ENCODE data around the gene RNF43.
A peak's percentile ranks its signal among the peaks of the same experiment; 100 is the strongest.

The RNF43 gene

GRCh38 chr17:58436245-58436644, 18.9 kb upstream of the RNF43 start:
- TF ChIP-seq, protein P1, sequence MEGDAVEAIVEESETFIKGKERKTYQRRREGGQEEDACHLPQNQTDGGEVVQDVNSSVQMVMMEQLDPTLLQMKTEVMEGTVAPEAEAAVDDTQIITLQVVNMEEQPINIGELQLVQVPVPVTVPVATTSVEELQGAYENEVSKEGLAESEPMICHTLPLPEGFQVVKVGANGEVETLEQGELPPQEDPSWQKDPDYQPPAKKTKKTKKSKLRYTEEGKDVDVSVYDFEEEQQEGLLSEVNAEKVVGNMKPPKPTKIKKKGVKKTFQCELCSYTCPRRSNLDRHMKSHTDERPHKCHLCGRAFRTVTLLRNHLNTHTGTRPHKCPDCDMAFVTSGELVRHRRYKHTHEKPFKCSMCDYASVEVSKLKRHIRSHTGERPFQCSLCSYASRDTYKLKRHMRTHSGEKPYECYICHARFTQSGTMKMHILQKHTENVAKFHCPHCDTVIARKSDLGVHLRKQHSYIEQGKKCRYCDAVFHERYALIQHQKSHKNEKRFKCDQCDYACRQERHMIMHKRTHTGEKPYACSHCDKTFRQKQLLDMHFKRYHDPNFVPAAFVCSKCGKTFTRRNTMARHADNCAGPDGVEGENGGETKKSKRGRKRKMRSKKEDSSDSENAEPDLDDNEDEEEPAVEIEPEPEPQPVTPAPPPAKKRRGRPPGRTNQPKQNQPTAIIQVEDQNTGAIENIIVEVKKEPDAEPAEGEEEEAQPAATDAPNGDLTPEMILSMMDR (IDR thresholded peaks at IDR 0.05; ENCODE audit: insufficient read depth, low read depth, low read length, missing control alignments): no peak
- H3K4me3 ChIP-seq (ENCODE audit: low read depth, low read length): no peak overlapping the region
- DNase-seq (ENCODE audit: low read depth): no peak

GRCh38 chr17:58432806-58433573, 15.7 kb upstream of the RNF43 start:
- H3K4me3 ChIP-seq (ENCODE audit: low read depth, low read length): no peak overlapping the region
- DNase-seq (ENCODE audit: low read depth): no peak
- TF ChIP-seq, protein P1 (IDR thresholded peaks at IDR 0.05; ENCODE audit: insufficient read depth, low read depth, low read length, missing control alignments): no peak

DNA sequence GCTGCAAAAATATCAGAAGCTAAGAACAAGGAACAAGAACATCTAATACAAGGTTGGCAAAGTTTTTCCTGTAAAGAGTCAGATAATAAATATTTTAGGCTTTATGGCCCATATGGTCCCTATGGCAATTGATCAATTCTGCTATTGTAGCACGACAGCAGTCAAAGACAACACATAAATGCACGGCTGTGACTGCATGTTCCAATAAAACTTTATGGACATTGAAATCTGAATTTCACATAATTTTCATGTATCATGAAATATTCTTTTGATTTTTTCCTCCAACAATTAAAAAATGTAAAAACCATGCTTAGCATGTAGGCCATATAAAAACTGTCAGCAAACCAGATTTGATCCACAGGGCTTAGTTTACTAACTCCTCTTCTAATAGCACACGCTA, 10.5 kb upstream of the RNF43 start:
- no peak for DNase-seq (ENCODE audit: low read depth)
- TF ChIP-seq, protein P1 (IDR thresholded peaks at IDR 0.05; ENCODE audit: insufficient read depth, low read depth, low read length, missing control alignments): no peak
- H3K4me3 ChIP-seq (ENCODE audit: low read depth, low read length): no peak overlapping the region

DNA sequence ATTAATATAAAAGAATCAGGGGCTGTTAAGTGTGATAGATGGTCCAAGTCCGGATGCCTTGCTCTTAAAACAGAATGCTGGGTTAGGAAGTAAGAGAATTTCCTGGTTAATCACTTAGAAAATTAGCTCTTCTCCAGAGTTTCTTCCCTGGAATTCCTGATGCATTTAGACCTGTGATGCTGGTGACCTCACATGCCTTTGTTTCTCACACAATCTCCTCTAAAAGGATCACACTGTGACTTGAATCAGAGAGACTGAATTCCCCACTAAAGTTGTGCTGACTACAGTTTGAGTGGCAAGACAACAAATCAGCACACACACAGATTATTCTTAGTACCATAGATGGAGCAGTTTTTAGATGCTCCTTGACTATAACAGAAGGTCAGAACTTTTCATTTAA, 4.4 kb upstream of the RNF43 start:
- no peak overlapping the region for H3K4me3 ChIP-seq (ENCODE audit: low read depth, low read length)
- DNase-seq (ENCODE audit: low read depth): no peak
- TF ChIP-seq, protein P1 (IDR thresholded peaks at IDR 0.05; ENCODE audit: insufficient read depth, low read depth, low read length, missing control alignments): no peak

GRCh38 chr17:58420827-58421226, 3.5 kb upstream of the RNF43 start:
- DNase-seq (ENCODE audit: low read depth): no peak
- no peak overlapping the region for H3K4me3 ChIP-seq (ENCODE audit: low read depth, low read length)
- TF ChIP-seq, protein P1 (IDR thresholded peaks at IDR 0.05; ENCODE audit: insufficient read depth, low read depth, low read length, missing control alignments): no peak

DNA sequence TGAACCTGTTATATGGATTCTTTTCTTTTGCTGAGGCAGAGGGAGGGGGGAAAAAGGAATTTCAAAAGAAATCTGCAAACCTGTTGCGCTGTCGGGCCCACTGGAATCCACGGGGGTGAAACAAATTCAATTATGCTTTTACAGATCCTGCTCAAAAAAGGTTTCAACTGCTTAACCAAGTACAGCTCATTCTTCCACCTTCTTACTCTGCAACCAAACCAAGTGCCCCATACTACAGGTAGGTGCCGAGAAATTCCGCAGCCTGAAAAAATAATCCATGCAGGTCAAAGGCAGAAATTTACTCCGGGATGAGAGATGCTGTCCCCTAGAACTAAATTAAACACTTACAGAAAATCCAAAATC, 416 bp downstream of the RNF43 start:
- H3K4me3 ChIP-seq (ENCODE audit: low read depth, low read length): peak overlapping the region; percentile 24
- DNase-seq (ENCODE audit: low read depth): no peak
- TF ChIP-seq, protein P1 (IDR thresholded peaks at IDR 0.05; ENCODE audit: insufficient read depth, low read depth, low read length, missing control alignments): no peak

DNA sequence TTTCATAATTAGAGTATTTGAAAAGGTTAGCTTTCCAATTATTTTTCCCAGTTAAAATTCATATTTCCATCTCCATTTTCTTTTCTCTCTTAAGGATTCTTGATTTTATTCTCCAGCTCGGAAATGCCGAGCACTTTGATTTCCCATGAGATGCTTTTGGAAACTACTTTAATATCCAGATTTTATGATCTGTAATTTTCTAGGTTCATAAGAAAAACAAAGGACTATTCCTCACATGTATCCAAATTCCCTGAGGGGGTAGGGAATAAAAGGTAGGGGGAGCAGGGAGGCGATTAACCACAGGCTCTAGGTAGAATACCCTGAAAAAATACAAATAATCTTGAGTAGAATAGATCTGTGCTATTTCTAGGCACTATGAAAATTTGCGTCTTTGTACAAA, 938 bp downstream of the RNF43 start:
- peak overlapping the region; percentile 6; the same call in 1 of the 2 replicates for H3K4me3 ChIP-seq (ENCODE audit: low read depth, low read length)
- no peak for DNase-seq (ENCODE audit: low read depth)
- TF ChIP-seq, protein P1 (IDR thresholded peaks at IDR 0.05; ENCODE audit: insufficient read depth, low read depth, low read length, missing control alignments): no peak

Data from GM12865 (cell line).